Karpas-422 (cell line): ENCODE data around the gene F11R. TPM values are rescaled to one million over a fixed set of nuclear protein-coding genes. Genes with fewer than 3 reads are reported as not detected.
"Not testable (repeated sequence)": the region's sequence is repeated elsewhere in the genome, so short reads cannot be mapped to it uniquely, and the experiment has no call there.

Experiments used
- DNase-seq: peaks from one replicate; pipeline ENCODE4 v3.0.0-alpha.2; 2015
- H2AFZ ChIP-seq: fragments of 200-600 bp; sonication (generic); 2 replicates; pipeline ENCODE4 v1.6.1; 2014; ENCODE audit warnings: antibody characterized with exemption, low read length, mixed read lengths
- H3K27ac ChIP-seq: fragments of 200-600 bp; sonication (generic); 2 replicates; pipeline ENCODE4 v1.5.1; 2014; ENCODE audit warnings: mild to moderate bottlenecking, low read length, moderate library complexity
- H3K27me3 ChIP-seq: fragments of 200-600 bp; sonication (generic); 2 replicates; pipeline ENCODE4 v1.6.1; 2014; ENCODE audit warnings: low read length, mixed read lengths
- H3K36me3 ChIP-seq: fragments of 200-600 bp; sonication (generic); 2 replicates; pipeline ENCODE4 v1.6.1; 2014; ENCODE audit warnings: low read length, mixed read lengths; ENCODE audit not compliant: insufficient read depth
- H3K4me1 ChIP-seq: fragments of 200-600 bp; sonication (generic); 2 replicates; pipeline ENCODE4 v1.6.1; 2014; ENCODE audit warnings: mild to moderate bottlenecking, low read length, mixed read lengths
- H3K4me2 ChIP-seq: fragments of 200-600 bp; sonication (generic); 2 replicates; pipeline ENCODE4 v1.6.1; 2014; ENCODE audit warnings: low read length, low read depth, mild to moderate bottlenecking; ENCODE audit not compliant: poor library complexity, severe bottlenecking
- H3K4me3 ChIP-seq: fragments of 200-600 bp; sonication (generic); 2 replicates; pipeline ENCODE4 v1.5.1; 2014; ENCODE audit warnings: mild to moderate bottlenecking, antibody characterized with exemption, low read length, mixed read lengths
- H3K79me2 ChIP-seq: fragments of 200-600 bp; sonication (generic); 2 replicates; pipeline ENCODE4 v1.6.1; 2014; ENCODE audit warnings: mild to moderate bottlenecking, low read length, mixed read lengths
- H3K9ac ChIP-seq: fragments of 200-600 bp; sonication (generic); 2 replicates; pipeline ENCODE4 v1.6.0; 2014; ENCODE audit warnings: low read length
- H3K9me2 ChIP-seq: fragments of 200-600 bp; sonication (generic), shearing (Covaris generic); replicated peaks from 2 replicates; pipeline ENCODE4 v1.6.0; 2014; ENCODE audit warnings: mild to moderate bottlenecking, low read length, moderate library complexity; ENCODE audit not compliant: insufficient read depth
- H3K9me3 ChIP-seq: fragments of 300-700, 200-600 bp; sonication (generic); 2 replicates; pipeline ENCODE4 v1.6.1; 2014; ENCODE audit warnings: low read length, mixed read lengths
- H4K20me1 ChIP-seq: fragments of 200-600 bp; sonication (generic); 2 replicates; pipeline ENCODE4 v1.6.1; 2014; ENCODE audit warnings: mild to moderate bottlenecking, antibody characterized with exemption, low read length, low read depth; ENCODE audit not compliant: insufficient read depth
- total RNA-seq: library from RNA; depleted of rRNA; stranded (reverse); fragments of >200 nt; shearing (Covaris generic); gene quantifications from 2 replicates; pipeline ENCODE4 v1.2.3, GENCODE V29; 2014; ENCODE audit warnings: low replicate concordance; rRNA removed

F11R gene
- 0.36 and 6.5 TPM in 2 replicates for total RNA-seq

- no peak for DNase-seq
- Histone ChIP-seq H4K20me1 (no peaks in the 10 kb centered on the region), H3K4me1 (peaks cover 25% of the 10 kb centered on the region), H3K79me2 (no peaks in the 10 kb centered on the region), H3K27me3 (no peaks in the 10 kb centered on the region), H3K4me3 (peak within 1 kb of the TSS; percentile 65), H3K4me2 (peak within 1 kb of the TSS; percentile 82), H3K27ac (no peak within 1 kb of the TSS), H2AFZ (peak within 1 kb of the TSS; percentile 70), H3K9me2 (no peaks in the 10 kb centered on the region), H3K9ac (no peak within 1 kb of the TSS), H3K36me3 (no peaks in the 10 kb centered on the region), H3K9me3 (no peaks in the 10 kb centered on the region)
Observed at GRCh38 chr1:161020509-161021164, at the start of gene F11R. TSS of gene F11R (minus strand) at chr1:161021152. CDS start at chr1:161021073, 79 bp downstream.

GRCh38 chr1:161069731-161070270, 48.8 kb upstream of the F11R start, which contains the start of gene ARHGAP30:
TSS of gene ARHGAP30 (minus strand) at chr1:161069891. CDS start at chr1:161069624, 267 bp downstream.
- Histone ChIP-seq H3K4me2 (peak within 1 kb of the TSS; percentile 98), H3K79me2 (peaks cover 48% of the 10 kb centered on the region), H3K9me2 (no peaks in the 10 kb centered on the region), H3K4me3 (peak within 1 kb of the TSS; percentile 97), H3K36me3 (peaks cover 6% of the 10 kb centered on the region; the same call in 1 of the 2 replicates), H3K27ac (peak within 1 kb of the TSS; percentile 94), H4K20me1 (no peaks in the 10 kb centered on the region; the same call in 1 of the 2 replicates), H3K4me1 (peaks cover 30% of the 10 kb centered on the region), H3K9me3 (no peaks in the 10 kb centered on the region), H2AFZ (peak within 1 kb of the TSS; percentile 87; the same call in 1 of the 2 replicates), H3K9ac (peak within 1 kb of the TSS; percentile 99), H3K27me3 (no peaks in the 10 kb centered on the region)
- peak; percentile 96 for DNase-seq

DNA sequence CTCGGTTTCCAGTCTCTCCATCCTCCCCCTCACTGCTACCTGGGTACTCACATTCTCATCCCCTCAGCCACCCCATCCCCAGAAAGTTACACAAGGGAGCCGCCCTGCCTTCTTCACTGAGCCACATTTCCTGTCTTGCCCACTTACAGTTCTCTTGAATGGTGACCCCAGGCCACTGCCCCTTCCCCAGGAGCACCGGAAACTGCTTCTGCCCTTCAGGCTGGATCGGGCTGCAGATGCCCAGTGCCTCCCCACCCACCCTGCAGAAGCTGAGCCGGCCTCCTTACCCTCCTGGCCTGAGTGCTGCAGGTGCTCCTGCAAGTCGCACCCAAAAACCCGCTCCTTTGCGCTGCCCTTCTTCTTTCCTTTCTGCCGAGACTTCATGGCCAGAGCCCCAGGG, 48.3 kb upstream of the F11R start:
- Histone ChIP-seq H2AFZ (no peak overlapping the region), H3K4me1 (peaks cover 30% of the 10 kb centered on the region), H3K9ac (peak overlapping the region; percentile 99), H4K20me1 (no peaks in the 10 kb centered on the region; the same call in 1 of the 2 replicates), H3K4me2 (peak overlapping the region; percentile 98), H3K27me3 (no peaks in the 10 kb centered on the region), H3K9me3 (no peaks in the 10 kb centered on the region), H3K4me3 (peak overlapping the region; percentile 97), H3K27ac (peak overlapping the region; percentile 94), H3K79me2 (peaks cover 53% of the 10 kb centered on the region), H3K9me2 (no peaks in the 10 kb centered on the region), H3K36me3 (peaks cover 6% of the 10 kb centered on the region; the same call in 1 of the 2 replicates)
- peak; percentile 58 for DNase-seq

DNA sequence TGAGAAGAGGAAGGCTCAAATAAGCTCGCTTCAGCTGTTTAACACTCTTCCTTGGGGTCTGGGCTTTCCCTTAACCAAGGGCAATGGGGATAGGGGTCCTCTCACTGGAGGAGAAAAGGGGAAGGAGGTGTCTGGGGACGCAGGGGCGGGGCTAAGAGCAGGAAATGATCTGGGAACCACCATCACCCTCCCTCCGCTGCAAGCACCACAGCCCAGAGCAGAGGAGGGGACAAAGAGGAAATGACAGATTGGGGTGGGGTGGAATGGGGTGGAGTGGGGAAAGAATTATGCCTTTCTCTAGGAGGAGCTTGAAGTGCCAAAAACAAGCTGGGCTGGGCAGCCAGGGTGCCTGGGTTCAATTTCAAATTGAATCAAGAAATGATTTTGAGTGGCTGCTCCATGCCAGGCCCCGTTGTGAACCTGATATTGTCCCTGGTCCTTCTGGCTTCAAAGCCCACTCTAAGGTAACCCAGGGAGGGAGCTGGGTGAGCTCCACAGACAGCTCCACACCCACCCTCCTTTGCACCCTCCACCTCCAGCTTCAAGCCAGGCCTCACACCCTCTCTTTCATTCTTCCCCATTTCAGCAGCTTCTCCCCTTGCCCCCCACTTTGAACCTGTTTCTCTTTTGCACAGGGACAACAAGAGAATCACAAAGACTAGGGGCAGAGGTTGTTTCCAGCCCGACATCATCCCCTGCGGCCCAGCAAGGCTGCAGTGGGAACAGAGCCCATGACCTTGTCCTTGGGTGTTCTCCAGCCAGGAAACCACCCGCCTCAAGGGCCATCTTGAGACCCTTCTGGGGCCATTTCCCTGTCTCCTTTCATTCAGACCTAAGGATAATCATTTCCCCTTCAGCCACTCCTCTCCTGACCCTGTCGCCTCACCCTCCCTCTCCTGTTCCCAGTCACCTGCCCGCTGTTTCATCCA, 47.6 kb upstream of the F11R start:
- peaks cover 59% of the 10 kb centered on the region for H3K79me2 ChIP-seq
- H3K27me3 ChIP-seq: no peaks in the 10 kb centered on the region
- peak overlapping the region; percentile 99 for H3K9ac ChIP-seq
- peak overlapping the region; percentile 94 for H3K27ac ChIP-seq
- peak overlapping the region; percentile 97 for H3K4me3 ChIP-seq
- H3K9me3 ChIP-seq: no peaks in the 10 kb centered on the region
- H3K4me2 ChIP-seq: peak overlapping the region; percentile 98
- no peaks in the 10 kb centered on the region; the same call in 1 of the 2 replicates for H4K20me1 ChIP-seq
- peaks cover 30% of the 10 kb centered on the region for H3K4me1 ChIP-seq
- H2AFZ ChIP-seq: no peak overlapping the region
- DNase-seq: peak; percentile 88
- H3K9me2 ChIP-seq: no peaks in the 10 kb centered on the region
- H3K36me3 ChIP-seq: peaks cover 6% of the 10 kb centered on the region; the same call in 1 of the 2 replicates

DNA sequence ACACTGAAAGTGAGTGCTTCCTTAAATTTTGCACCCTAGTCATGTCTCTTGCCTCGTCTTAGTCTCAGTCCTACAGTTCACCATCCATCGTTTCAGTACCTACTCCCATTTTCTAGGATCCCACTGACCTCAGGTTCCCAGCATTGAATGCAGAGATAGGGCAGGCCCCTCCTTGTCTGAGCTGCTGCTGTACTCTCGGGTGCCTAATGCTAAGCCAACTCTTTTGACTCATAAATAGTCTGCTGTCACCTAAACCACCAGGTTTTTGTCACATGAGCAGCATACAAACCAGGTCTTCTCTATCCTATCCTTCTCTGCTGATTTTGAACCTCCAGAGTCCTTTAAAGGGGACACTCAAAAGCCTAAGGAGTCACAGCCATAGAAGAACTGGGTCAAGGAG, 45.7 kb upstream of the F11R start:
- Histone ChIP-seq H2AFZ (no peak overlapping the region), H4K20me1 (no peaks in the 10 kb centered on the region; the same call in 1 of the 2 replicates), H3K79me2 (peaks cover 73% of the 10 kb centered on the region), H3K9me2 (no peaks in the 10 kb centered on the region), H3K27me3 (no peaks in the 10 kb centered on the region), H3K36me3 (peaks cover 9% of the 10 kb centered on the region; the same call in 1 of the 2 replicates), H3K9me3 (no peaks in the 10 kb centered on the region), H3K4me2 (no peak overlapping the region), H3K4me3 (no peak overlapping the region), H3K9ac (no peak overlapping the region), H3K4me1 (peaks cover 30% of the 10 kb centered on the region), H3K27ac (no peak overlapping the region)
- no peak for DNase-seq

GRCh38 chr1:161065681-161066080, 44.7 kb upstream of the F11R start:
- Histone ChIP-seq H3K79me2 (peaks cover 81% of the 10 kb centered on the region), H3K4me1 (peaks cover 28% of the 10 kb centered on the region)
- H3K9me3 ChIP-seq, H3K4me3 ChIP-seq, H4K20me1 ChIP-seq, DNase-seq, H2AFZ ChIP-seq, H3K4me2 ChIP-seq, H3K36me3 ChIP-seq, H3K27ac ChIP-seq, H3K9ac ChIP-seq, H3K9me2 ChIP-seq, H3K27me3 ChIP-seq: not testable (repeated sequence)

DNA sequence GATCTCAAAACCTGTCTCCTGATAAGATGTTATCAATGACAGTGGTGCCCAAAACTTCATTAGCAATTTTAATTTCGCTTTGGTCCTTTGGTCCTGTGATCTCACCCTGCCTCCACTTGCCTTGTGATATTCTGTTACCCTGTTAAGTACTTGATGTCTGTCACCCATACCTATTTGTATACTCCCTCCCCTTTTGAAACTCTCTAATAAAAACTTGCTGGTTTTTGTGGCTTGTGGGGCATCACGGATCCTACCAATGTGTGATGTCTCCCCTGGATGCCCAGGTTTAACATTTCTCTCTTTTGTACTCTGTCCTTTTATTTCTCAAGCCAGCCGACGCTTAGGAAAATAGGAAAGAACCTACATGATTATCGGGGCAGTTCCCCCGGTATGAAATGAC, 43.0 kb upstream of the F11R start:
- H3K9ac ChIP-seq, H3K4me3 ChIP-seq, H3K9me2 ChIP-seq, DNase-seq, H3K4me2 ChIP-seq, H3K27me3 ChIP-seq, H2AFZ ChIP-seq, H3K9me3 ChIP-seq, H3K27ac ChIP-seq, H4K20me1 ChIP-seq: not testable (repeated sequence)
- Histone ChIP-seq H3K4me1 (peaks cover 20% of the 10 kb centered on the region), H3K79me2 (peaks cover 79% of the 10 kb centered on the region), H3K36me3 (peaks cover 14% of the 10 kb centered on the region; the same call in 1 of the 2 replicates)
